CD4-positive, alpha-beta T cell treated with Interleukin-15 for 1 hour (primary cell): ENCODE data around the gene DOCK6.

Experiments
- DNase-seq: peaks from one replicate; pipeline ENCODE4 v3.0.0-alpha.2; 2020

The DOCK6 gene

DNA sequence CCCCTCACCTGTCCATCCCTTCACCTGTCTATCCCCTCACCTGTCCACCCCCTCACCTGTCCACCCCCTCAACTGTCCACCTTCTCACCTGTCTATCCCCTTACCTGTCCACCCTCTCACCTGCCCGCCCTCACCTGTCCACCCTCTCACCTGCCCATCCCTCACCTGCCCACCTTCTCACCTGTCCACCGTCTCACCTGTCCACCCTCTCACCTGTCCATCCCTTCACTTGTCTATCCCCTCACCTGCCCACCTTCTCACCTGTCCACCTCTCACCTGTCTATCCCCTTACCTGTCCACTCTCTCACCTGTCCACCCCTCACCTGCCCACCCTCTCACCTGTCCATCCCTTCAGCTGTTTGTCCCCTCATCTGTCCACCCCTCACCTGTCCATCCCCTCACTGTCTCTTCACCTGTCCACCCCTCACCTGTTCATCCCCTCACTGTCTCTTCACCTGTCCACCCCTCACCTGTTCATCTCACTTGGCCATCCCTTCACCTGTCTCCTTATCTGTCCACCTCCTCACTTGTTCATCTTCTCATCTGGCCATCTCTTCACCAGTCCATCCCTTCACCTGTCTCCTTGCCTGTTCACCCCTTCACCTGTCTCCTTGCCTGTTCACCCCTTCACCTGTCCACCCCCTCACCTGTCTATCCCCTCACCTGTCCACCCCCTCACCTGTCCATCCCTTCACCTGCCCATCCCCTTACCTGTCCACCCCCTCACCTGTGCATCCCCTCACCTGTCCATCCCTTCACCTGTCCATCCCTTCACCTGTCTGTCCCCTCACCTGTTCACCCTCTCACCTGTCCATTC lies 52.3 kb downstream of the DOCK6 start:
- no peak for DNase-seq

DNA sequence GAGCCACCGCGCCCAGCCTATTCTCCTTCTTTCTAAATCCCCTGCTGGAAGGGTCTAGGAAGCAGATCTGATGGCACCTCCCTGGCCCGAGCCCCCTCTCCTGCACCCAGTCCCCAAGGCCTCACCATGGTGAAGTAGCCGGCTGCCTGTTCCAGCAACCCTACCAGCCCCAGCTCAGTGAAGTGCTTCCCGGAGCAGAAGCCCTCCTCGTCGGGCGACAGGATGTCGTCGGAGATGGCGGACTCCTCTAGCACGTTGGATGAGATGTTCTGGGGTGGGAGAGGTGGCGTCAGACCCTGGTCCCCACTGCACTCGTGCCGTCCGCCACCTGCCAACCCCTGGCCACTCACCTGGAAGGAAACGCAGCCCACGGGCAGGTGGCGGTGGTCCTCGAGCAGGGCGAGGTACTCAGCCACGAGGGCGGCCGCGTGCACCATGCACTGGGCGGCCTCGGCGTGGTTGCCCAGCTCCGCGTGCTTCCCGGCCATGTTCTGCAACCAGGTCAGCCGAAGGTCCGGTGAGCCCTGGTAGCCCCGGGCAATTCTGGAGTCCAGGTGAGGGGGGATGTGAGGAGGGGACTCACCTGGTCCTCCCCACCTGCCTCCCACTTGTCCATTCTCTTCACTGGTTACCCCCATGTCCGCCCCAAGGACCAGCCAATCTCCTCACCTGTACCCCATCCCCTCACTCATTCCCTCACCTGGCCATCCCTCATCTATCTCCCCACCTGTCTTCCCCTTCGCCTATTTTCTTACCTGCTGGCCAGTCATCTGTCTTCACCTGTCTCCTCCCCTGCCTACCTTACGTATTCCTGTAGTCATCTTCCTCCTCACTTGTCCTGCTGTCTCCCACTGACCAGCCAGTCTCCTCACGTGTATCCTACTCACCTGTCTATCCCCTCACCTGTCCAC lies 53.5 kb downstream of the DOCK6 start:
- DNase-seq, result no peak

DNA sequence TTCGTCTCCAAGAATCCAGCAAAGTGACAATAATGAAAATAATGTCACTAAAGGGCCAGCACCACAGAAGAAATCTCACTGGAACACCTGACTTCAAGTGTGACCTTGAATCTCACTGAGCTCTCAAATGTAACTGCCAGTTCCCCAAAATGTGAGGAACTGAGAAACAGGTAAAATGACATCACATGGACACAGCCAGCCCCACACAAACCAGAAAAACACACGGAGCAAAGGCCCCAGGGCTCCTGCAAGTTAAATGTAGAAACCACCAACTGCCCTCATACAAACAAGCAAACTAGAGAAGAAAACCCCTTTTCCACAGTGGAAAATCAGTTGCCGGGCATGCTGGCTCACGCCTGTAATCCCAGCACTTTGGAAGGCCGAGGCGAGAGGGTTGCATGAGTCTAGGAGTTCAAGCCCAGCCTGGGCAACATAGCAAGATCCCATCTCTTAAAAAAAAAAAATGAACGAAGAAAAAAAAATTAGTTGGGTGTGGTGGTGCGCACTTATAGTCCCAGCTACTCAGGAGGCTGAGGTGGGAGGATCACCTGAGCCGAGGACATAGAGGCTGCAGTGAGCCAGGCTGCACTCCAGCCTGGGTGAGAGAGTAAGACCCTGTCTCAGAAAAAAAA lies 56.3 kb downstream of the DOCK6 start:
- no peak for DNase-seq

DNA sequence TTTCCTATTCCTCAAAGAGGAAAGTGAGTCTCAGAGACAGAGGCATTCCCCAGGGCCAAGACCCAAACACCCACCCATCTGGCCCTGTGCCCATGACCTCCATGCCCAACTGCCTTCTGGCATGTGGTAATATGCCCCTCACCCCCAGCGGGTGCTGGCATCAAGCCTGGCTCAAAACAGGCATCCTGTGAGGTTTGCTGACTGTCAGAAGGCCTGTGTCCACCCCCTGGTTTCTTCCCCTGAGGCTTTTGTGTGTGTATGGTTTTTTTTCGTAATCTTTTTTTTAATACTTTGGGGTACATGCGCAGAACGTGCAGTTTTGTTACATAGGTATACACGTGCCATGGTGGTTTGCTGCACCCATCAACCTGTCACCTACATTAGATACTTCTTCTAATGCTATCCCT lies 57.4 kb downstream of the DOCK6 start:
- no peak for DNase-seq

DNA sequence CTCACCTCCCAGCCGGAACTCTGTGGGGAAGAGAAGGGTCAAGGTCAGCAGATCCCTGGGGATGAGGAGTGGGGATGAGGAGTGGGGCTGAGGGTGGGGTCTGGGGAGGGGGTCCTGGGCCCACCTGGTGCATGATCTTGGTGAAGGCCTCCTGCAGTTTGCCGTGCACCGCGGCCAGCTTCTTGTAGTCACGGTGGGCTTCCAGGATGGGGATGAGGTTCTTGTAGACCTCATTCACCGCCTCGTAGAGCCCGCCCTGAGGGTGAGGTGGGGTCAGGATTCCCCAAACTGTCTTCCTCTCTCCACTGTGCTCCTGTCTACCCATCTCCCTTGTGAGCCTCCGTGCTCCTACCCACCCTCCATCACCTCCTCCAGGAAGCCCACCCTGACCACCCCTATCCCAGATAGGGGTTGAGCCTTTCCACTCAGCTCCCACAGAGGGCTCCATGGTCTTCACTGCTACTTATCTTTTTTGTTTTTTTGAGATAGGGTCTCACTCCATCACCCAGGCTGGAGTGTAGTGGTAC lies 58.2 kb downstream of the DOCK6 start:
- DNase-seq, result no peak

DNA sequence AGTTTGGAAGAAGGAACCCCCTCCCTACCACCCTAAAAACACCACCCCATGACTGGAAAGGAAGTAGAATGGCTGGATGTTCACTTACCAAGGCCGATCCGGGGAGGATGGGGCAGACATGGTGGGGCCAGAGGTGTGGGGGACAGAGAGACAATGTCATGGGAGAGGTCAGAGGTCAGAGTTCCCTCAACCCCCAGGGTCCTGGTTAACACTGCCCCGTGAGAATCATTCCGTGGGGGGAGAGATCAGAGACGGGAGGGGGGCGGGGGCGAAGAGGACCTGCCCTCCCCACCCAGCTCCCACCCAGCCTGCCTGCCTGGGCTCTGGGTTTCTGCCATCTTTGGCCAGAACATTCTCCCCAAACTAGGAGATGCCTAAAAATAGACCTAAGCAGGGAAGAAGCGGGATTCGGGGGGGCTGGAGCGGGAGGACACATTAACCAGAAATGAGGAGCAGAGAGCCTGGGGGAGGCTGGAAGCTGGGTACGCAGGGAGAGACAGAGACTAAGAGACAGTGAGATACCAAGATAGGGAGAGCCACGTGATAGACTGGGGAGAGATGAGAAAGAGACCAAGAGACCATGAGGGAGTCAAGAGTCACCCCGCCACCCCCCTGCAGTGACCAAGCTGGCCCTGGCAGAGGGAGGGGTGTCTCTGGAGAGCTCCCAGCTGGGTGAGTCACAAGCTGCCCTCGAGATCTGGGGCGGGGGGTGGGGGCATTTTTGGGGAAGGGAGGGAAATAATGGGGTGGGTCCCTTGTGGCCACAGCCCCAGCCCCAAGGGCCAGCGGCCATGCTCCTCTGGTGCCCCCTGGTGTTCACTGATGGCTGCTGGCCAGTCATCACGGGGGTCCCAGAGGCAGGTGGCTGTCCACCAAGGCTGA lies 58.9 kb downstream of the DOCK6 start:
- peak; percentile 35 for DNase-seq

DNA sequence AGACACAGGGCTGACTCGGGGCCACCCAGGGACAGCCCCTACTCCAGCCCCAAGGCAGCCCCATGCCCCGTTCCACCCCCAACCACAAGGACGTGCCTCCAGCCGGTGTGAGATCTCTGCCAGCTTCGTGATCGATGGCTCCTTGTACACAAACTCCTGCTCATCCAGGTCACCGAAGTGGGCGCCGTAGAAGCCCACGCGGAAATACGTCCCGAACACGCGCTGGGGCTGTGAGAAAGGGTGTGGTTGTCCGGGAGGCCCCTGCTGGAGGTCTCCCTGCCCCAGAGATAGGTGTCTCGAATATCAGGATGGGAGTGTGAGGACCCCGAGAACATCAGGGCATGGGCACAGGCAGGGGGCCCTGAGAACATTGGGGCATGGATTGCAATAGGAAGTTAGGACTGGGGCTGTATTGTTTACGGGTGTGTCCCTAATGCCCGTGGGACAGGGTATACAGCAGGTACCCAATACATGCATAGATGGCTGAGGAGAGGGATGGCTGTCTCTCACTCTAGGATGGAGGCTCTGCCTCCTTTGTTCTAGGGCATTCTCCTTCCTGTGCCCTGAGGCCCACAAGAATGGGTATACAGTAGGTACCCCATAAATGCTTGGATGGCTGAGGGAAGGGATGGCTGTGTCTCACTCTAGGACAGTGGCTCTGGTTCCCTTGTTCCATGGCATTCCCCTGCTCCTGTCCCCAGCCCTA lies 59.7 kb downstream of the DOCK6 start:
- no peak for DNase-seq

DNA sequence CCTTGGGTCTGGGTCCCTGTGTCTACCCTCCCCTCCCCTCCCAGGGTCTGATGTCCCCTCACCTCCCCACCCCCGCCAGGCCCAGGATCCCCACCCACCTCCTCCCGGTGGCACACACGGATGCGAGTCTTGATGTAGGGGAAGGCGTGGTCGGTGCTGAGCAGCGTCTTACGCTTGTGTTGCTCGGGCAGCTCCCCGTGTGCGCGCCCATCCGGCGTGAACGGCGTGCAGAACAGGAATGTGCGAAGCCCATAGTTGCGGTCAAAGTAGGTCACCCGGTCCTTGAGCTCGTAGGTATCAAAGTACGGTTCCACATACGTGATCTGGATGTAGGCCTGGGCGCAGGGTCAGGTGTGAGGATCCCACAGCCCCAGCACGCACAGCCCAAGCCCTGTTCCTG lies 60.5 kb downstream of the DOCK6 start:
- DNase-seq, result no peak

DNA sequence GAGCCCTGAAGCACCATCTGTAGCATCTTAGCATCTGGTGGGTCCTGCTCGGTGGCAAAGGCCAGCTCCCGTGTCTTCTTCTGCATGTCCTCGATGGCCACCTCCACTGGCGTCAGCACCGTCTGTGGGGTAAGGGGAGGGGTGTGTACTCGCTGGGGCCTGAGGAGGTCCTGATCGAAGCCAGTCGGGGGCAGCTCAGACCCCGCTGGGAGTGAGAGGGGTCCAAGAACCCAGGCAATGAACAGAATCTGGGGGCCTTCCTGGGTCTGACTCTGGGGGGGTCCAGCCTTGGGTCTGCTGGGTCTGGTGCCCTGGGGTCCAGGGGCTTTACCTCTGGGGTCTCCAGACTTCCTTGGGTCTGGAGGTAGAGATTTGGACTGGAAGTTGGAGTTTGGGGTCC lies 61.4 kb downstream of the DOCK6 start:
- no peak for DNase-seq

DNA sequence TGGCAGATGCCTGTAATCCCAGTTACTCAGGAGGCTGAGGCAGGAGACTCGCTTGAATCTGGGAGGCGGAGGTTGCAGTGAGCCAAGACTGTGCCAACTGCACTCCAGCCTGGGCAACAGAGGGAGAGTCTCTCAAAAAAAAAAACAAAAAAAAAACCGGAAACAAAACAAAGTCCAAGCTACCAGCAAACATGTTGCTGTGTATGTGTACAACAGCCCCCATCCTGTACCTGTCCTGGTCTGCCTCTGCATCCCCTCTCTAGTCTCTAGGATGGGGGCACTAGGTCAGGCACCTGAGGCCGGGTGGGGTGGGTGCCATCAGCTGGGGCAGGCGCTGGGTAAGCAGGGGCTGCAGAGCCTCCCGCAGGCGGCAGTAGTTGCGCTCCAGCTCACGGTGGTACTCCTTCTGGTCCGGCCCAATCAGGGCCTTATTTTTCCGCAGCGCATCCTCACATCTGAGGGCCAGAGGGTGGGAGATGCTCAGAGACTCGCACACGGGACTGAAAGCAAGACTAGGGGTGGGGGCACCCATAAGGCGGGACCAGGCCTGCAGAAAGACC lies 62.2 kb downstream of the DOCK6 start:
- no peak for DNase-seq

DNA sequence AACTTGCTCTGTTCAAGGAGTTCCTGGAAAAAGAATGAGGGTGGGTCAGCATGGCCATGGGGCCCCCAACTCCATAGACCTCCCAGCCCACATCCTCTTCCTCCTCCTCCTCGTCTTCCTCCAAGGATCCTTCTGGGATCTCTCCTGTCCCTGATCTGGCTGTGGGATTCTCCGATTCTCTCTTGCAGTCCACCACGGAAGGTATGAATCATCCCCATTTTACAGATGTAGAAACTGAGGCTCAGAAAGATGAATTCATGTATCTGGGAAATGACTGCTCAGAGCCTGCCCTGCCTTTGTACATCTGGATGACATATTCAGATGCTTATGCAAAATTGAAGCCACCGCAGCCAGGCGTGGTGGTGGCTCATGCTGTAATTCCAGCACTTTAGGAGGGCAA lies 62.8 kb downstream of the DOCK6 start:
- no peak for DNase-seq

DNA sequence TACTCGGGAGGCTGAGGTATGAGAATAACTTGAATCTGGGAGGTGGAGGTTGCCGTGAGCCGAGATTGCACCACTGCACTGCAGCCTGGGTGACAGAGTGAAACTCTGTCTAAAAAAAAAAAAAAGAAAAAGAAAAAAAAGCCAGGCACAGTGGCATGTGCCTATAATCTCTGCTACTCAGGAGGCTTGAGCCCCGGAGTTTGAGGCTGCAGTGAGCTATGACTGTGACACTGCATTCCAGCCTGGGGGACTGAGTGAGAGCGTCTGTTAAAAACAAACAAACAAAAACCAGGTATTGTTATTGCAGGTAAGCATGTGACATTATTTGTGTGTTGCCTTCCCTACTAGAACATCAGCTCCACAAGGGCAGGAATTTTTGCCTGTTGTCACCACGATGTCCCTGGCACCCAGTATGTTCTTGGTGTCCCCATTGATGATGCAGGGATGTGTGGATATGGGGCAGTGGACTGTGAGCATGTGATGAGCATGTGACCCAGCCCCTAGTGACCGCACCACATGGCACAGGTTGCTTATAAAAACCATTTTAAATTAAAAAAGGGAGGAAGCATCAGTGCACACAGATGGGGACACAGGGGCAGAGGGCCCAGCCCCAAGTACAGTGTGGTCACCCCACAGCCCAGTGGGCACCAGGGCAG lies 63.4 kb downstream of the DOCK6 start:
- DNase-seq, result no peak

DNA sequence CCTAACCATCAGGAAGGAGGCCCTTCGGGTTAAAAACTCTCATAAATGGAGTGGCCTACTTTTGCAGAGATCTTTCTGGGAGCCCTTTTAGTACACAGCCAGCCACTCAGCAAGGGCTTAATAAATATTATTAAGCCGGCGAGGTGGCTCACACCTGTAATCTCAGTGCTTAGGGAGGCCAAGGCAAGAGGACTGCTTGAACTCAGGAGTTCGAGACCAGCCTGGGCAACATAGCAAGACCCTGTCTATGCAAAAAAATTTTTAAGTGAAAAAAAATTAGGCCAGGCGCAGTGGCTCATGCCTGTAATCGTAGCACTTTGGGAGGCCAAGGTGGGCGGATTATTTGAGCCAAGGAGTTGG lies 64.2 kb downstream of the DOCK6 start:
- DNase-seq, result no peak

DNA sequence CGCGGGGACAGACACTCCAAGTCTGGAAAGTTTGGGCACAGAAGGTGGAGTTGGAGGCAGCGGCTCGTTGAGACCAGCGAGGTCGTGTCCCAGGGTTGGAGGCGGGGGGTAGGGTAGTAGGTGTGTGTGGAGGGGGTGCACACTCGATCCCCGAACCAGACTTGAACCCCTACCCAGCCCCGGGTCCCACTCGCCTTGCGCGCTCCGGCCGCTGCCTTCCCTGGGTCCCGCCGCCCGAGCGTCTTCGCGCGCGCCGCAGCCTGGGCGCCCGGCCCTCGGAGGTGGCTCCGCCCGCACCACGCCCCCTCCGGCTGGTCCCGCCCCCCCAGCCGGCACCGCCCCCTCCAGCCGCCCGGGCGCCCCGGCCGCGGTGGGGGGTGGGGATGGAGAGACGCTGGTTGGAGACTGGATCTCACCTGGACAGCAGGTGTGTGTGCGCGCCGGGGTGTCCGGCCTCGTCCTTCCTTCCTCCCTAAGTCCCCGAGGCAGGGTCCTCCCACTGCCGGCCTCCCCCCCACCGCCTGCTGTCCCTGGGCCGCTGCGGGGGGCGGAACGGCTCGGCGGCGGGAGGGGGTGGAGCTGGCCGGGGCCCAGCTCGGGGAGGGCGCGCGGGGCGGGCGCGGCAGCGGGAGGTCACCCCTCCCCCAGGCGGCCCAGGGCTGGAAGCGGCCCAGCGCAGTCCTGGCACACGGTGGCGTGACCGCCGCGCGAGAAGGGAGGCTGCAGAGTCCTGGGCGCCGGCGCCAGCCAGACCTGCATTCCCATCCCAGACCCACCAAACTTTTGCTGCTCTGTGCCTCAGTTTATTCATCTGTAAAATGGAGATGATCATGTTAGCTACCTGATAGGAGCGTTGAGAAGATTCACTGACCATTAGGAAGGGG lies 64.8 kb downstream of the DOCK6 start, which contains the start of gene KANK2:
TSS of gene KANK2 (minus strand) at position 255 of the 884 bp plus-strand sequence. CDS start 3,034 bp downstream, outside the sequence.
- DNase-seq, result peak; percentile 68

DNA sequence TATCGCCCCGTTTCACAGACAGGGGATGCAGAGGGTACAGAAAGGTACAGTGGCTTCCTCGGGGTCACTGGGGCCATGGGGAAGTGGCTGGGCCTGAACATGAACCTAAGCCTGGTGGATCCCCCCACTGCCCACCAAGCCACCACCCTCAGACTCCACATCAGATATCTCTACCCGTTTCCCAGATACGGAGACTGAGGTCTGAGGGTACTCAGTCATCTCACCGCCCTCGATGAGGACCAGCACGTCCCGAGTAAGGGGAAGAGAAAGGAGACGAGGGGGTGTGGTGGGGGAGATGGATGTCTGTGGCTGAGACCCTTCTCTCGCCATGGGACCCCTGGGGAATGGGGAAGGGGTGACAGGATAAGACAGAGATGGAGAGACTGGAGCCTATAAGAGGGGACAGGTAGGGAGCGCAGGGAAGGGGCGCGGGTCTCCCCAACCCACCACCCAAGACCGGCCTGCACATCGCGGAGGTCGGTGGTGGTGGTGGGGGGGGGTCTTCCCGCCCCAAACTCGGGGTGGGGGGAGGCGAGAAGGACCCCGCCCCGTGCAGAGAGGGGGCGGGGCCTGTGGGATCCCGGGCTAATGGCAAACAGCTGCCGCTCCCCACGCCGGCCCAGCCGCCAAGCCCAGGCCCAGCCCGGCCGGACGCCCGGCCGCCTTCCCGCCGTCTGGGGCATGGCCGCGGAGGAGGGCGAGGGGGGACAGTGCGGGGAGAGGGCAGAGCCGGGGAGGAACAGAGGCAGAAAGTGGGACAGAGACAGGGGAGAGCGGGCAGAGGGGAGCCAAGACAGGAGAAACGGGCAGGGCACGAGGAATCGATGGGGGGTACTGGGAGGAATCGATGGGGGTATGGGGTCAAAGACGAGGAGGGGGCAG lies 65.7 kb downstream of the DOCK6 start:
- no peak for DNase-seq

DNA sequence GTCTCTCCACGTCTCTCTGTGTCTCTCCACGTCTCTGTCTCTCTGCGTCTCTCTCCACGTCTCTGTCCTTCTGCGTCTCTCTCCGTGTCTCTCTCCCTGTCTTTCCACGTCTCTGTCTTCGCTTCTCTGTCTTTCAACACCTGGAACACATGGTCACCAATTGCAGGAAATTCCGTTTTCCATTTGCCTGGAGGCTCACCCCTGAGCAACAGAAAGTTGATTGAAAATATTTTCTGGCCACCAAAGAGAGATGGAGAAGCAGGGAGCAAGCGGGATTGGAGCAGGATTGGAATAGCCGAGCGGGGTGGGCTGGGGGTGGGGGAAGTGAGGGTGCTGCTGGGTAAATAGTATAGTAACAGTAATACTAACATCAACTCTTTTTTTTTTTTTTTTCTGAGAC lies 66.6 kb downstream of the DOCK6 start:
- DNase-seq, result no peak

DNA sequence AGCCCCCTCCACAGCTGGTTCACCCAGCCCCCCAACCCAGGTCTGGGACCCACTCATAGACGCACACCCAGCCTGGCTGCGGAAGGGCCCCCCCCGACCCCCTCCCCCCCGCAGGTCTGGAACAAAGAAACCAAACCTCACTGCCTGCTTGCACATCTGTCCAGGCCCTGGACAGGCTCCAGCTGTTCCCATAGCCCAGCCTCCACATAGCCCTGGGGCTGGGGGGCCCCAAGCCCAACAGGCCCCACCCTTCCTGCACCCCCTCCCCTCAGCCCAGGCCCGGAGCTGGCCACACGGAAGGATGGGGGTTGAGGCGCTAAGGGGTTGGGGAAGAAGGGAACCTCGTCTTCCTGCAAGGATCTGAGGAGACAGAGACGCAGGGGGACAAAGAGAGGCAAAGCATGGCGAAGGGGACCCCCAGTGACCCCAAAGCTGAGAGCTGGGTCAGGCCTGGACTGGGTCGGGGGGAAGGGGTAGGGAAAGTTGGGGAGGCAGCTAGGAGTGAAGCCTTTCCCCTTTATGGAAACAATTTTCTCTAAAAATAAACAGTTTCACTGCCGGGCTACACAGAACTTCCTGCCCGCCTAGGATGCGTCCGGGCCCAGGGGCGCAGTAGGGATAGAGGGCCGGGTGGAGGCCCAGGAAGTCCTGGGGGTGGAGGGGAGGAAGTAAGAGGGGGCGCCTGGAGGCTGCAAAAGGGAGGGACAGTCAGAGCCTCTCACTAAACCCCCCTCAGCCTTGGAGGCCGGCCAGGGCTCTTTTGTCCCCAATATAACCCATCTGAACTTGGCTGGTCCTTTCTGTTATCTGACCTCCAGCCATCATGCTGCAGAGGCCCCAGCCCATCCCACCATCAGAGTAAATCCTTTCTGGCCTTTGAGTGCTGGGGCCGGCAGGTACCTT lies 67.4 kb downstream of the DOCK6 start:
- no peak for DNase-seq
